Measurements from ENCODE around the gene DLG2.

DNA sequence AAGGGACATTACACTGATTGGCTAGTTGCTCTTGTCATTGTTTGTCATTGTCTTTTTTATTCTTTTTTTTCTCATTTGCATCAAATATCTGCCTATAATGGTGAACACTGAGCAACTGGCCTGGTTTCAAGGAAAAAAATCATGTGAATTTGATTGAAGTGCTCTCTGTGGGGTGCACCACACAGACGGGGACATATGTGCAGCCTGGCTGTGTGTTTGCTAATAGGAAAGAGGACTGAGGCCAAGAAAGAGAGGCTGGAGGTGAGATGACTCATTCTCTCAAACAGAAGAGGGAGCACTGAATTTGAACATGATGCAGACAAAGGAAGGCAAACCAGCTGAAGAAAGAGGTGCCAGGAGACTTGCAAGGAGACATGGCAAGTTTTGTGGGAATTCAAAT lies 1656.1 kb downstream of the DLG2 start:
- TF ChIP-seq, protein P1, sequence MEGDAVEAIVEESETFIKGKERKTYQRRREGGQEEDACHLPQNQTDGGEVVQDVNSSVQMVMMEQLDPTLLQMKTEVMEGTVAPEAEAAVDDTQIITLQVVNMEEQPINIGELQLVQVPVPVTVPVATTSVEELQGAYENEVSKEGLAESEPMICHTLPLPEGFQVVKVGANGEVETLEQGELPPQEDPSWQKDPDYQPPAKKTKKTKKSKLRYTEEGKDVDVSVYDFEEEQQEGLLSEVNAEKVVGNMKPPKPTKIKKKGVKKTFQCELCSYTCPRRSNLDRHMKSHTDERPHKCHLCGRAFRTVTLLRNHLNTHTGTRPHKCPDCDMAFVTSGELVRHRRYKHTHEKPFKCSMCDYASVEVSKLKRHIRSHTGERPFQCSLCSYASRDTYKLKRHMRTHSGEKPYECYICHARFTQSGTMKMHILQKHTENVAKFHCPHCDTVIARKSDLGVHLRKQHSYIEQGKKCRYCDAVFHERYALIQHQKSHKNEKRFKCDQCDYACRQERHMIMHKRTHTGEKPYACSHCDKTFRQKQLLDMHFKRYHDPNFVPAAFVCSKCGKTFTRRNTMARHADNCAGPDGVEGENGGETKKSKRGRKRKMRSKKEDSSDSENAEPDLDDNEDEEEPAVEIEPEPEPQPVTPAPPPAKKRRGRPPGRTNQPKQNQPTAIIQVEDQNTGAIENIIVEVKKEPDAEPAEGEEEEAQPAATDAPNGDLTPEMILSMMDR (IDR thresholded peaks at IDR 0.05): no peak
- no peak for TF ChIP-seq ZFX (IDR thresholded peaks at IDR 0.05; ENCODE audit: borderline replicate concordance)

Measured in 22Rv1 (cell line).